Mesothelial cell of epicardium (in vitro differentiated cells): ENCODE data around the gene CAPN15. TPM values are rescaled to one million over a fixed set of nuclear protein-coding genes. Genes with fewer than 3 reads are reported as not detected.

ENCODE experiments used
- DNase-seq, 2 experiments: peaks; one replicate each; pipeline ENCODE4 v3.0.0; 2021; ENCODE audit warnings: low spot score in 2 of 2; ENCODE audit not compliant: unreplicated experiment in 2 of 2
- H3K27ac Mint-ChIP-seq: 2 replicates; pipeline ENCODE4 v1.8.0; 2021; ENCODE audit warnings: mixed read lengths
- H3K27me3 Mint-ChIP-seq: 2 replicates; pipeline ENCODE4 v1.8.0; 2021; ENCODE audit warnings: low read depth, mixed read lengths
- H3K36me3 Mint-ChIP-seq: 2 replicates; pipeline ENCODE4 v1.8.0; 2021; ENCODE audit warnings: mixed read lengths
- H3K4me1 Mint-ChIP-seq: 2 replicates; pipeline ENCODE4 v1.8.0; 2021; ENCODE audit warnings: mixed read lengths
- H3K4me3 Mint-ChIP-seq: 2 replicates; pipeline ENCODE4 v1.8.0; 2021; ENCODE audit warnings: mild to moderate bottlenecking, moderate library complexity, mixed read lengths
- H3K9me3 Mint-ChIP-seq: 2 replicates; pipeline ENCODE4 v1.8.0; 2021; ENCODE audit warnings: mixed read lengths
- CTCF ChIP-seq: fragments of 200-600 bp; sonication (generic); IDR thresholded peaks from one replicate; pipeline ENCODE4 v1.5.0; 2021; ENCODE audit warnings: antibody characterized with exemption; ENCODE audit not compliant: unreplicated experiment
- total RNA-seq: library from RNA; stranded (reverse); gene quantifications from 3 replicates; pipeline ENCODE4 v1.2.1, GENCODE V29; 2021

Gene CAPN15
- total RNA-seq, 1 donor from 2014 or later = 49.1 TPM

DNA sequence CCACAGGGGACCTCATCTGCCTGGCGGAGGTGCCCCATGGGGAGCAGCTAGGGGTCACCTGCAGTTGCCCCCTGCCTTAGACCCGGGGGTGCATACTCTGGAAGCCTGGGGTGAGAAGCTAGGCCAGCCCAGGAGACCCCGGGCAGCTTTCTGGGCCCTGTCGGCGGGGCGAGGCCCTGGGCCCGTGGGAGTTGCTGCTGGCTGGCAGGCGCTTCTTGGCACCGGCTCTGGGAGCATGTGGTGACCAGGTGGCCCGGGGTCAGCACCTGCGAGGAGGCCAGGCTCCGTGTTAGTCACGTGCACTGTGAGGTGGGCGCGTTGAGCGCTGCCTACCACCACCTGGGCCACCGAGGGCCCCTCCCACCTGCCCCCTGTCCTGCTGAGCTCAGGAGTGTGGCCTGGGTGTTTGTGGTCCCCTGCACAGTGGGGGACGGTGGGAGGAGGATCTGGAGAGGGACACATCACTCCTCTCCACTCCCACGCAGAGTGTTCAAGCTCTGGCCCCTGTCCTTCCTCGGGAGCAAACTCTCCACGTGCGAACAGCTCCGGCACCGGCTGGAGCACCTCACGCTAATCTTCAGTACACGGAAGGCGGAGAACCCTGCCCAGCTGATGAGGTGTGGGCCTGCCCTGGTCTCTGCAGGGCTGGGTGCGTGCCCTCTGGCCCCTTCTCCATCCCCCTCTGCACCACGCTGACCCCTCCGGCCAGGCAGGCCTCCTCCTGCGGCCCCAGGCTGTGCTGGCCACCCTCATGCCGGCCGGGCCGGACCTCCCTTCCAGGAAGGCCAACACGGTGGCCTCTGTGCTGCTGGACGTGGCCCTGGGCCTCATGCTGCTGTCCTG is 48.1 kb downstream of the CAPN15 start:
- no peak for DNase-seq
- TF ChIP-seq CTCF = no peak
- Mint-ChIP-seq H3K36me3 (peaks cover 4% of the 10 kb centered on the region), H3K27me3 (no peaks in the 10 kb centered on the region), H3K9me3 (no peaks in the 10 kb centered on the region), H3K4me3 (no peak overlapping the region), H3K4me1 (peaks cover 14% of the 10 kb centered on the region), H3K27ac (no peak overlapping the region)

GRCh38 chr16:576197-576822 is 48.8 kb downstream of the CAPN15 start:
- Mint-ChIP-seq H3K27ac (no peak overlapping the region), H3K4me3 (no peak overlapping the region), H3K27me3 (no peaks in the 10 kb centered on the region), H3K4me1 (peaks cover 7% of the 10 kb centered on the region), H3K9me3 (no peaks in the 10 kb centered on the region), H3K36me3 (peaks cover 4% of the 10 kb centered on the region)
- no peak for DNase-seq
- TF ChIP-seq CTCF = no peak

- DNase-seq = no peak
- TF ChIP-seq CTCF = no peak
- H3K36me3 Mint-ChIP-seq = peaks cover 4% of the 10 kb centered on the region
- H3K27me3 Mint-ChIP-seq = no peaks in the 10 kb centered on the region
- no peak overlapping the region for H3K27ac Mint-ChIP-seq
- H3K4me1 Mint-ChIP-seq = peaks cover 2% of the 10 kb centered on the region
- no peak overlapping the region for H3K4me3 Mint-ChIP-seq
- no peaks in the 10 kb centered on the region for H3K9me3 Mint-ChIP-seq
Observed at GRCh38 chr16:576823-577201, 49.3 kb downstream of the CAPN15 start.

- no peaks in the 10 kb centered on the region for H3K27me3 Mint-ChIP-seq
- no peaks in the 10 kb centered on the region for H3K4me1 Mint-ChIP-seq
- TF ChIP-seq CTCF = no peak
- no peak for DNase-seq
- peaks cover 4% of the 10 kb centered on the region for H3K36me3 Mint-ChIP-seq
- H3K4me3 Mint-ChIP-seq = no peak overlapping the region
- no peak overlapping the region for H3K27ac Mint-ChIP-seq
- no peaks in the 10 kb centered on the region for H3K9me3 Mint-ChIP-seq
Observed at GRCh38 chr16:577796-578195, 50.3 kb downstream of the CAPN15 start.

DNA sequence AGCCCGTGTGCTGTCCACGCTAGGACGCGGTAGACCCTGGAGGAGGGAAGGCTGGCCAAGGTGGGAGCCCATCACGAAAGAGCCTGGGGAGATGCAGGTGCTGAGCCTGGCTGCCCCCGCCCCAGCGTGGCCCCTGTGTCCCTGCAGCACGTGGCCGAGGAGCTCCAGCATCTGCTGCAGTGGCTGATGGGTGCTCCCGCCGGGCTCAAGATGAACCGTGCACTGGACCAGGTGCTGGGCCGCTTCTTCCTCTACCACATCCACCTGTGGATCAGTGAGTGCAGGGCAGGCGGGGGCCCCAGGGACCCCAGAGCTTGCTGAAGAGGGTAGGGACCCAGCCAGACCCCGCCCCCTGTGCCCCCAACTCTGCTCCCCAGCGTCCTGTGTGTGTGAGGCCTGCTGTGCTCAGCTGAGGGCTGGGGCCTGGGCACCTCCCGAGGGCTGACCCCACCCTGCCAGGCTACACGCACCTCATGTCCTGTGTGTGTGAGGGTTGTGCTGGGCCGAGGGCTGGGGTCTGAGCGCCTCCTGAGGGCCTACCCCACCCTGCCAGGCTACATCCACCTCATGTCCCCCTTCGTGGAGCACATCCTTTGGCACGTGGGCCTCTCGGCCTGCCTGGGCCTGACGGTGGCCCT is 50.8 kb downstream of the CAPN15 start:
- no peaks in the 10 kb centered on the region for H3K4me1 Mint-ChIP-seq
- no peak overlapping the region for H3K27ac Mint-ChIP-seq
- TF ChIP-seq CTCF = no peak
- H3K9me3 Mint-ChIP-seq = no peaks in the 10 kb centered on the region
- H3K4me3 Mint-ChIP-seq = no peak overlapping the region
- no peaks in the 10 kb centered on the region for H3K27me3 Mint-ChIP-seq
- peaks cover 4% of the 10 kb centered on the region for H3K36me3 Mint-ChIP-seq
- no peak for DNase-seq
